Fibroblast of mammary gland (primary cell): ENCODE measurements around the gene UGT1A8.

ENCODE experiments used
- DNase-seq: peaks from one replicate; pipeline ENCODE4 v3.0.0-alpha.2; 2010; ENCODE audit warnings: low read depth
- H3K4me3 ChIP-seq: 2 replicates; pipeline ENCODE4 v1.5.1; 2011; ENCODE audit warnings: low read depth, mild to moderate bottlenecking, low read length, moderate library complexity; ENCODE audit not compliant: control insufficient read depth
- TF ChIP-seq, protein P1 (sequence below): conservative IDR thresholded peaks from 2 replicates; pipeline ENCODE4 v1.5.1; 2011; ENCODE audit warnings: low read depth, low read length, inconsistent platforms; ENCODE audit not compliant: control insufficient read depth, insufficient read depth

UGT1A8 gene

GRCh38 chr2:233686928-233687327, 69.5 kb downstream of the UGT1A8 start:
- no peak for DNase-seq
- TF ChIP-seq, protein P1, sequence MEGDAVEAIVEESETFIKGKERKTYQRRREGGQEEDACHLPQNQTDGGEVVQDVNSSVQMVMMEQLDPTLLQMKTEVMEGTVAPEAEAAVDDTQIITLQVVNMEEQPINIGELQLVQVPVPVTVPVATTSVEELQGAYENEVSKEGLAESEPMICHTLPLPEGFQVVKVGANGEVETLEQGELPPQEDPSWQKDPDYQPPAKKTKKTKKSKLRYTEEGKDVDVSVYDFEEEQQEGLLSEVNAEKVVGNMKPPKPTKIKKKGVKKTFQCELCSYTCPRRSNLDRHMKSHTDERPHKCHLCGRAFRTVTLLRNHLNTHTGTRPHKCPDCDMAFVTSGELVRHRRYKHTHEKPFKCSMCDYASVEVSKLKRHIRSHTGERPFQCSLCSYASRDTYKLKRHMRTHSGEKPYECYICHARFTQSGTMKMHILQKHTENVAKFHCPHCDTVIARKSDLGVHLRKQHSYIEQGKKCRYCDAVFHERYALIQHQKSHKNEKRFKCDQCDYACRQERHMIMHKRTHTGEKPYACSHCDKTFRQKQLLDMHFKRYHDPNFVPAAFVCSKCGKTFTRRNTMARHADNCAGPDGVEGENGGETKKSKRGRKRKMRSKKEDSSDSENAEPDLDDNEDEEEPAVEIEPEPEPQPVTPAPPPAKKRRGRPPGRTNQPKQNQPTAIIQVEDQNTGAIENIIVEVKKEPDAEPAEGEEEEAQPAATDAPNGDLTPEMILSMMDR = no peak
- H3K4me3 ChIP-seq = no peak overlapping the region

- DNase-seq = no peak
- TF ChIP-seq, protein P1 = no peak
- no peak overlapping the region for H3K4me3 ChIP-seq
These were observed 70.9 kb downstream of the UGT1A8 start for GRCh38 chr2:233688341-233688740.

- H3K4me3 ChIP-seq = no peak overlapping the region
- TF ChIP-seq, protein P1 = no peak
- DNase-seq = no peak
These were observed 71.6 kb downstream of the UGT1A8 start for GRCh38 chr2:233689031-233689430.

DNA sequence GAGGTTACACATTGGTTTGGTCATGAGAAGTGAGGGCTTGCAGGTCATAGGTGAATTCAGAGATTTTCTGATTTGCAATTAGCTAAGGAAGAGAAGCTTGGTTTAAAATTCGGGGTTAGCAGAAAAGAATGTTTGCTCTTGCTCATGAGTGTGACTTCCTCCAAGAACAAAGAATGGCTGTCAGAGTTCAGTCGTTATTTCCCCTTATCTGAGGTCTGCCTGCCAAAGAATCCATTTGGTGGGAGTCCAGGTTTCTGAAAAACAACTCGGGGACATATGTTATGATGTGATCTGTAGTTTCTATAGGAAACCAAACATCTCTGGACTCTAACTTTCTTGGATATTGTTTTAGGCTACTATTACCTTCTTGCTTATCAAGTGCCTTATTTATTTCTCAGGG, 72.1 kb downstream of the UGT1A8 start:
- no peak overlapping the region for H3K4me3 ChIP-seq
- no peak for DNase-seq
- TF ChIP-seq, protein P1 = no peak

- DNase-seq = no peak
- TF ChIP-seq, protein P1 = no peak
- no peak overlapping the region for H3K4me3 ChIP-seq
These were observed 73.0 kb downstream of the UGT1A8 start for GRCh38 chr2:233690444-233690843.

GRCh38 chr2:233691443-233692433, 74.3 kb downstream of the UGT1A8 start:
- no peak overlapping the region for H3K4me3 ChIP-seq
- DNase-seq = no peak
- TF ChIP-seq, protein P1 = no peak

GRCh38 chr2:233692648-233693047, 75.2 kb downstream of the UGT1A8 start, which contains the start of gene UGT1A6:
Gene UGT1A6 (plus strand): TSS chr2:233692890. CDS start chr2:233693005, 115 bp downstream.
- TF ChIP-seq, protein P1 = no peak
- no peak within 1 kb of the TSS for H3K4me3 ChIP-seq
- no peak for DNase-seq
